Lower leg skin (tissue), 3 donors: ENCODE results near the gene ARRDC2.

Experiments
- CTCF ChIP-seq, 3 donors: fragments of 450-650 bp; IDR thresholded peaks; one replicate each; pipeline ENCODE4 v1.5.1; 2016; ENCODE audit warnings: antibody characterized with exemption in 3 of 3, mild to moderate bottlenecking in 3 of 3, moderate library complexity in 2 of 3
- POLR2A ChIP-seq, 2 donors: fragments of 450-650 bp; IDR thresholded peaks; one replicate each; pipeline ENCODE4 v1.6.1; 2016 to 2017; ENCODE audit warnings: antibody characterized with exemption in 2 of 2, mild to moderate bottlenecking in 1 of 2, moderate library complexity in 1 of 2

GRCh38 chr19:18007044-18007916 lies 690 bp upstream of the ARRDC2 start:
- TF ChIP-seq CTCF (IDR thresholded peaks at IDR 0.05) (peak in 1 of 3 donors; percentile 82), POLR2A (IDR thresholded peaks at IDR 0.05) (no peak)
